Smooth muscle cell (in vitro differentiated cells): ENCODE measurements around the gene MAB21L3. TPM values are rescaled to one million over a fixed set of nuclear protein-coding genes. Genes with fewer than 3 reads are reported as not detected.

Experiments
- DNase-seq: peaks from one replicate; lab custom pipeline; 2025; ENCODE audit not compliant: unreplicated experiment; lab: John Stamatoyannopoulos, UW
- H2AFZ ChIP-seq: fragments of 200-600 bp; sonication (generic); 2 replicates; pipeline ENCODE4 v1.6.0; 2016; ENCODE audit warnings: antibody characterized with exemption, low read depth, mild to moderate bottlenecking
- H3F3A ChIP-seq: fragments of 200-600 bp; sonication (generic); 2 replicates; pipeline ENCODE4 v1.6.0; 2017; ENCODE audit warnings: antibody characterized with exemption, low read depth
- H3K27ac ChIP-seq: fragments of 200-600 bp; sonication (generic); 2 replicates; pipeline ENCODE4 v1.5.1; 2016; ENCODE audit warnings: low read depth, mild to moderate bottlenecking
- H3K27me3 ChIP-seq: fragments of 200-600 bp; sonication (generic); 2 replicates; pipeline ENCODE4 v1.6.1; 2016; ENCODE audit warnings: low read depth, mild to moderate bottlenecking
- H3K36me3 ChIP-seq: fragments of 200-600 bp; sonication (generic); 2 replicates; pipeline ENCODE4 v1.5.1; 2016; ENCODE audit warnings: low read depth
- H3K4me1 ChIP-seq: fragments of 200-600 bp; sonication (generic); 2 replicates; pipeline ENCODE4 v1.5.1; 2016; ENCODE audit warnings: low read depth
- H3K4me2 ChIP-seq: fragments of 200-600 bp; sonication (generic); 2 replicates; pipeline ENCODE4 v1.6.0; 2016; ENCODE audit warnings: mild to moderate bottlenecking
- H3K4me3 ChIP-seq: fragments of 200-600 bp; sonication (generic); 2 replicates; pipeline ENCODE4 v1.5.1; 2016; ENCODE audit warnings: mild to moderate bottlenecking
- H3K79me2 ChIP-seq: fragments of 200-600 bp; sonication (generic); 2 replicates; pipeline ENCODE4 v1.6.0; 2016; ENCODE audit warnings: low read depth, mild to moderate bottlenecking
- H3K9ac ChIP-seq: fragments of 200-600 bp; sonication (generic); 2 replicates; pipeline ENCODE4 v1.6.0; 2016; ENCODE audit warnings: low read depth
- H3K9me3 ChIP-seq: fragments of 200-600 bp; sonication (generic); replicated peaks from 2 replicates; pipeline ENCODE4 v1.5.1; 2016; ENCODE audit warnings: low read depth
- H4K20me1 ChIP-seq: fragments of 200-600 bp; sonication (generic); 2 replicates; pipeline ENCODE4 v1.6.0; 2016; ENCODE audit warnings: low read depth
- CTCF ChIP-seq: fragments of 200-600 bp; sonication (generic); IDR thresholded peaks from 2 replicates; pipeline ENCODE4 v1.5.1; 2017; ENCODE audit warnings: borderline replicate concordance, mild to moderate bottlenecking, antibody characterized with exemption; ENCODE audit not compliant: insufficient read depth, poor library complexity, severe bottlenecking
- WGBS: methylation state at CpG from one replicate; pipeline ENCODE4 v1.1.7; 2016; ENCODE audit warnings: low lambda C conversion rate; 5-methylcytosine and 5-hydroxymethylcytosine counted together
- polyA plus RNA-seq: library from polyadenylated mRNA; unstranded; fragments of >200 nt; fragmentation: Nextera tagmentation; extraction: Ambion mirVana; gene quantifications from 2 replicates; pipeline ENCODE4 v1.2.1, GENCODE V29; 2016
- total RNA-seq: library from RNA; depleted of rRNA; stranded (reverse); fragments of >200 nt; gene quantifications from 2 replicates; pipeline ENCODE4 v1.2.3, GENCODE V29; 2014

MAB21L3 gene
- total and polyA plus RNA-seq, 2 experiments from 2014 or later = 0.13 to 0.26 TPM

GRCh38 chr1:116169898-116170297 lies 58.7 kb downstream of the MAB21L3 start:
- Histone ChIP-seq H3K36me3 (no peaks in the 10 kb centered on the region), H3K27ac (no peak overlapping the region), H3K4me3 (no peak overlapping the region), H3F3A (no peaks in the 10 kb centered on the region), H3K4me2 (no peak overlapping the region), H3K4me1 (no peaks in the 10 kb centered on the region), H2AFZ (no peak overlapping the region), H3K9ac (no peak overlapping the region), H3K79me2 (no peaks in the 10 kb centered on the region), H3K9me3 (no peaks in the 10 kb centered on the region), H3K27me3 (peaks cover 6% of the 10 kb centered on the region), H4K20me1 (no peaks in the 10 kb centered on the region)
- DNase-seq = no peak
- TF ChIP-seq CTCF = no peak
- 96% methylated on average over 7 of the region's 7 CpGs for WGBS

GRCh38 chr1:116170721-116171589 lies 59.8 kb downstream of the MAB21L3 start:
- Histone ChIP-seq H3K4me3 (no peak overlapping the region), H3K79me2 (no peaks in the 10 kb centered on the region), H3K36me3 (no peaks in the 10 kb centered on the region), H3K27ac (no peak overlapping the region), H3K4me1 (no peaks in the 10 kb centered on the region), H3K27me3 (peaks cover 6% of the 10 kb centered on the region), H3K9me3 (no peaks in the 10 kb centered on the region), H4K20me1 (no peaks in the 10 kb centered on the region), H3K4me2 (no peak overlapping the region), H3K9ac (no peak overlapping the region), H2AFZ (no peak overlapping the region), H3F3A (no peaks in the 10 kb centered on the region)
- TF ChIP-seq CTCF = no peak
- no peak for DNase-seq
- WGBS = 90% methylated on average over 6 of the region's 6 CpGs

- Histone ChIP-seq H3K4me1 (no peaks in the 10 kb centered on the region), H3K9ac (no peak overlapping the region), H3K36me3 (no peaks in the 10 kb centered on the region), H3K9me3 (no peaks in the 10 kb centered on the region), H2AFZ (no peak overlapping the region), H3K27me3 (peaks cover 6% of the 10 kb centered on the region), H3K4me2 (no peak overlapping the region), H4K20me1 (no peaks in the 10 kb centered on the region), H3K79me2 (no peaks in the 10 kb centered on the region), H3F3A (no peaks in the 10 kb centered on the region), H3K4me3 (no peak overlapping the region), H3K27ac (no peak overlapping the region)
- no peak for TF ChIP-seq CTCF
- 83% methylated on average over 1 of the region's 1 CpG for WGBS
- DNase-seq = no peak
These were observed 61.5 kb downstream of the MAB21L3 start for GRCh38 chr1:116172666-116173065.

- H3K9ac ChIP-seq = no peak overlapping the region
- no peaks in the 10 kb centered on the region for H3K79me2 ChIP-seq
- WGBS = 98% methylated on average over 3 of the region's 3 CpGs
- peaks cover 6% of the 10 kb centered on the region for H3K27me3 ChIP-seq
- TF ChIP-seq CTCF = no peak
- H3K36me3 ChIP-seq = no peaks in the 10 kb centered on the region
- H3K4me2 ChIP-seq = no peak overlapping the region
- H3K27ac ChIP-seq = no peak overlapping the region
- no peaks in the 10 kb centered on the region for H3K4me1 ChIP-seq
- no peaks in the 10 kb centered on the region for H3K9me3 ChIP-seq
- no peak for DNase-seq
- H3F3A ChIP-seq = no peaks in the 10 kb centered on the region
- no peaks in the 10 kb centered on the region for H4K20me1 ChIP-seq
- no peak overlapping the region for H3K4me3 ChIP-seq
- no peak overlapping the region for H2AFZ ChIP-seq
These were observed 64.4 kb downstream of the MAB21L3 start for GRCh38 chr1:116175611-116176010.
